Natural killer cell (primary cell): ENCODE data around the gene ABT1. TPM values are rescaled to one million over a fixed set of nuclear protein-coding genes. Genes with fewer than 3 reads are reported as not detected.

ENCODE experiments used
- ATAC-seq, 3 donors: fragments of 150-1000 bp in 2 of 3; fragments of 200-7000 bp in 1 of 3; cut with Tn5 transposase; 1 replicate in 1 of 3; 2 replicates in 2 of 3; pipeline ENCODE4 v1.10.0; 2021; ENCODE audit warnings: mild to moderate bottlenecking in 2 of 3, moderate library complexity in 2 of 3
- DNase-seq, 2 donors: peaks; one replicate each; pipeline versions ENCODE4 v3.0.0 to v3.0.0-alpha.2; 2013 to 2021; ENCODE audit warnings: mixed read lengths in 1 of 2
- H3K27ac ChIP-seq: one replicate; pipeline ENCODE4 v1.5.1; 2013; ENCODE audit warnings: mild to moderate bottlenecking, low read length
- H3K27me3 ChIP-seq: one replicate; pipeline ENCODE4 v1.6.1; 2013; ENCODE audit warnings: low read length; ENCODE audit not compliant: control insufficient read depth, insufficient read depth
- H3K36me3 ChIP-seq: one replicate; pipeline ENCODE4 v1.6.1; 2013; ENCODE audit warnings: low read length; ENCODE audit not compliant: control insufficient read depth, insufficient read depth
- H3K4me1 ChIP-seq: one replicate; pipeline ENCODE4 v1.6.1; 2013; ENCODE audit warnings: low read length; ENCODE audit not compliant: control insufficient read depth, insufficient read depth
- H3K4me3 ChIP-seq: one replicate; pipeline ENCODE4 v1.5.1; 2013; ENCODE audit warnings: low read length
- H3K9me3 ChIP-seq: one replicate; pipeline ENCODE4 v1.6.1; 2013; ENCODE audit warnings: low read length; ENCODE audit not compliant: control insufficient read depth, insufficient read depth
- H3K27ac Mint-ChIP-seq, 2 donors: one replicate each; pipeline ENCODE4 v1.8.0; 2022; ENCODE audit warnings: mild to moderate bottlenecking in 2 of 2, mixed read lengths in 2 of 2, moderate library complexity in 1 of 2
- H3K27me3 Mint-ChIP-seq, 2 donors: one replicate each; pipeline ENCODE4 v1.8.0; 2022; ENCODE audit warnings: low read depth in 2 of 2, mixed read lengths in 2 of 2
- H3K36me3 Mint-ChIP-seq: one replicate; pipeline ENCODE4 v1.8.0; 2022; ENCODE audit warnings: mixed read lengths
- H3K4me1 Mint-ChIP-seq, 2 donors: one replicate each; pipeline ENCODE4 v1.8.0; 2022; ENCODE audit warnings: mixed read lengths in 2 of 2
- H3K4me3 Mint-ChIP-seq: one replicate; pipeline ENCODE4 v1.8.0; 2022; ENCODE audit warnings: mild to moderate bottlenecking, moderate library complexity, mixed read lengths
- H3K9me3 Mint-ChIP-seq, 2 donors: one replicate each; pipeline ENCODE4 v1.8.0; 2022; ENCODE audit warnings: mixed read lengths in 2 of 2
- CTCF ChIP-seq: fragments of 200-600 bp; IDR thresholded peaks from one replicate; pipeline ENCODE4 v1.8.0; 2022; ENCODE audit warnings: antibody characterized with exemption
- WGBS: methylation state at CpG from one replicate; pipeline ENCODE4 v1.1.7; 2013; ENCODE audit warnings: missing lambda C conversion rate; ENCODE audit not compliant: insufficient coverage; 5-methylcytosine and 5-hydroxymethylcytosine counted together
- intact Hi-C: fragments of 100-400 bp; cut with micrococcal nuclease; formaldehyde crosslinking; loops from one replicate; pipeline ENCODE4 v1.14.2; 2022
- total RNA-seq, 4 donors: library from RNA; stranded (reverse); fragments of 120-200 nt in 1 of 4; gene quantifications; one replicate each; pipeline versions ENCODE4 v1.2.3 to v1.2.4, GENCODE V29; 2013 to 2022

The ABT1 gene
- total RNA-seq, 3 donors from 2014 or later (not counting 1 experiment from before 2014, with no cell fraction given), result 23.9 to 30.7 (median 29.9) TPM

GRCh38 chr6:26571592-26572296 is 25.0 kb upstream of the ABT1 start:
- no peak for TF ChIP-seq CTCF
- ATAC-seq (peak; percentile 59 to 69 (median 62)), DNase-seq (peak; percentile 53 to 83)
- peaks cover 0 to 7% of the 10 kb centered on the region in 2 donors for H3K9me3 Mint-ChIP-seq
- peaks cover 33 to 39% of the 10 kb centered on the region in 2 donors for H3K4me1 Mint-ChIP-seq
- Histone ChIP-seq H3K4me1 (peaks cover 25% of the 10 kb centered on the region), H3K4me3 (peak overlapping the region; percentile 46), H3K36me3 (no peaks in the 10 kb centered on the region), H3K27me3 (peaks cover 3% of the 10 kb centered on the region), H3K27ac (peak overlapping the region; percentile 39), H3K9me3 (no peaks in the 10 kb centered on the region)
- intact Hi-C loops, result loop anchor here (1.0 to 10.0 kb wide), 2 partner anchors 24 to 1323 kb away; a partner anchor contains a TSS
- 8% methylated on average over 24 of the region's 24 CpGs for WGBS
- peaks cover 9% of the 10 kb centered on the region for H3K36me3 Mint-ChIP-seq
- peak overlapping the region; percentile 92 for H3K4me3 Mint-ChIP-seq
- peaks cover 10 to 16% of the 10 kb centered on the region in 2 donors for H3K27me3 Mint-ChIP-seq
- peak overlapping the region; percentile 89 to 90 for H3K27ac Mint-ChIP-seq

- intact Hi-C loops, result loop anchor here (10.0 kb wide), 1 partner anchor 1319 kb away; a partner anchor contains a TSS
- ATAC-seq (no peak), DNase-seq (no peak)
- peaks cover 2 to 3% of the 10 kb centered on the region in 2 donors for H3K9me3 Mint-ChIP-seq
- Histone ChIP-seq H3K36me3 (no peaks in the 10 kb centered on the region), H3K4me1 (peaks cover 23% of the 10 kb centered on the region), H3K27ac (no peak overlapping the region), H3K27me3 (peaks cover 3% of the 10 kb centered on the region), H3K4me3 (no peak overlapping the region), H3K9me3 (no peaks in the 10 kb centered on the region)
- no peak for TF ChIP-seq CTCF
- peaks cover 25 to 30% of the 10 kb centered on the region in 2 donors for H3K4me1 Mint-ChIP-seq
- H3K27me3 Mint-ChIP-seq, result peaks cover 24 to 34% of the 10 kb centered on the region in 2 donors
- H3K36me3 Mint-ChIP-seq, result peaks cover 11% of the 10 kb centered on the region
- no peak overlapping the region for H3K27ac Mint-ChIP-seq
- H3K4me3 Mint-ChIP-seq, result peak overlapping the region; percentile 40
- WGBS, result 90% methylated on average over 10 of the region's 10 CpGs
Measured at GRCh38 chr6:26575494-26575939, 21.2 kb upstream of the ABT1 start.

- no peaks in the 10 kb centered on the region for H3K9me3 ChIP-seq
- intact Hi-C loops, result loop anchor here (10.0 kb wide), 1 partner anchor 1318 kb away; a partner anchor contains a TSS
- peaks cover 23% of the 10 kb centered on the region for H3K4me1 ChIP-seq
- H3K36me3 ChIP-seq, result no peaks in the 10 kb centered on the region
- 49% methylated on average over 5 of the region's 7 CpGs for WGBS
- peaks cover 2 to 3% of the 10 kb centered on the region in 2 donors for H3K9me3 Mint-ChIP-seq
- ATAC-seq (no peak), DNase-seq (no peak)
- H3K4me1 Mint-ChIP-seq, result peaks cover 24 to 29% of the 10 kb centered on the region in 2 donors
- H3K4me3 ChIP-seq, result no peak overlapping the region
- TF ChIP-seq CTCF, result no peak
- H3K36me3 Mint-ChIP-seq, result peaks cover 11% of the 10 kb centered on the region
- peak overlapping the region; percentile 87 to 93 for H3K27ac Mint-ChIP-seq
- peak overlapping the region; percentile 88 for H3K4me3 Mint-ChIP-seq
- no peak overlapping the region for H3K27ac ChIP-seq
- peaks cover 24 to 40% of the 10 kb centered on the region in 2 donors for H3K27me3 Mint-ChIP-seq
- peaks cover 3% of the 10 kb centered on the region for H3K27me3 ChIP-seq
Measured at GRCh38 chr6:26576407-26576843, 20.3 kb upstream of the ABT1 start.
